ENCODE data around the gene LMTK2.

The LMTK2 gene

DNA sequence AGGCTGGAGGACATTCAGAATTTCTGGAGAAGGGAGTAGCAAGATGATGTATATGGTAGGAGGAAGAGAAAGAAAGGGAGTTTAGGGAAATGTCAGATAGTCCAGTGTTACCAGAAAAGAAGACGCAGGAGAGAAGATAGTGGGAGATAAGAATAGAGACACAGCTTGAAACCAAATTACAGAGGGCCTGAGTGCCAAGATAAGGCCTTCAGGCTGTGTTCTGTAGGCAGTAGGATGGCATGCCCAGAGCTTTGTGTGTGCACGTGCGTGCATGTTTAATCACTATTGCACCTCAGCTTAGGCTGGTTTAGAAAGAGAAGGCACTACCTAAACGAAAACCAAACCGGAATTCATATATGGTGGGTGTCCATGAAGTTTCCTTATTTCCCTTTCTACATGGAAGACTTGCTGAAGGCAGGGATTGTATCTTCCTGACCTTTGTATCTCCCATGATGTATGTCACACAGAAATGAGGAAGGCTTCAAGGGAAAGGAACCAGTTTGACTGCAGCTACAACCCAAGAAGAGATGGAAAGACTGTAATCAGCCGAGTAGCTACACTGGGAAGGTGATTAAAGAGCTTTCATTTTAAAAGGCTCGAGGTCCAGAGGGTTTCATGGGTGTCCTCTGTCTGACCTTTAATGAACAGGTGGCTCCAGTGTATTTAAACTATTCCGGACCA lies 68.7 kb downstream of the LMTK2 start:
- DNase-seq (ENCODE audit: extremely low read depth, low read depth) = no peak
- TF ChIP-seq, protein P1, sequence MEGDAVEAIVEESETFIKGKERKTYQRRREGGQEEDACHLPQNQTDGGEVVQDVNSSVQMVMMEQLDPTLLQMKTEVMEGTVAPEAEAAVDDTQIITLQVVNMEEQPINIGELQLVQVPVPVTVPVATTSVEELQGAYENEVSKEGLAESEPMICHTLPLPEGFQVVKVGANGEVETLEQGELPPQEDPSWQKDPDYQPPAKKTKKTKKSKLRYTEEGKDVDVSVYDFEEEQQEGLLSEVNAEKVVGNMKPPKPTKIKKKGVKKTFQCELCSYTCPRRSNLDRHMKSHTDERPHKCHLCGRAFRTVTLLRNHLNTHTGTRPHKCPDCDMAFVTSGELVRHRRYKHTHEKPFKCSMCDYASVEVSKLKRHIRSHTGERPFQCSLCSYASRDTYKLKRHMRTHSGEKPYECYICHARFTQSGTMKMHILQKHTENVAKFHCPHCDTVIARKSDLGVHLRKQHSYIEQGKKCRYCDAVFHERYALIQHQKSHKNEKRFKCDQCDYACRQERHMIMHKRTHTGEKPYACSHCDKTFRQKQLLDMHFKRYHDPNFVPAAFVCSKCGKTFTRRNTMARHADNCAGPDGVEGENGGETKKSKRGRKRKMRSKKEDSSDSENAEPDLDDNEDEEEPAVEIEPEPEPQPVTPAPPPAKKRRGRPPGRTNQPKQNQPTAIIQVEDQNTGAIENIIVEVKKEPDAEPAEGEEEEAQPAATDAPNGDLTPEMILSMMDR (IDR thresholded peaks at IDR 0.05; ENCODE audit: low read depth, low read length) = no peak

DNA sequence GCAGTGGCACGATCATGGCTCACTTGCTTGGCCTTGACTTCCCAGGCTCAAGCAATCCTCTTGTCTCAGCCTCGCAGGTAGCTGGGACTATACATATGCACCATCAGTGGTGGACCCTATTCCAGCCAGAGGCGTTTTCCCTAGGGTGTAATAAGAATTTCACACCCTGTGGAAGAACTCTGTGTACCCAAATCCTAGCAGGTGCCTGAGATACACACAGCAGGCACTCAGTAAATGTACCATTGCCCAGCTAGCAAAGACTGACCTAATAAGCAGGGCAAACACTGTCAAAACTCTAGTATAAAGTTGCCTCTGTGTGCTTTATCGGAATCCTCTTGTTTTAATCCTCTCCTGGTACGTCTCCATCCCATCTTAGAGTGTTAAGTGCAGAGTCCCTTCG lies 70.9 kb downstream of the LMTK2 start:
- DNase-seq (ENCODE audit: extremely low read depth, low read depth) = no peak
- TF ChIP-seq, protein P1 (IDR thresholded peaks at IDR 0.05; ENCODE audit: low read depth, low read length) = no peak

DNA sequence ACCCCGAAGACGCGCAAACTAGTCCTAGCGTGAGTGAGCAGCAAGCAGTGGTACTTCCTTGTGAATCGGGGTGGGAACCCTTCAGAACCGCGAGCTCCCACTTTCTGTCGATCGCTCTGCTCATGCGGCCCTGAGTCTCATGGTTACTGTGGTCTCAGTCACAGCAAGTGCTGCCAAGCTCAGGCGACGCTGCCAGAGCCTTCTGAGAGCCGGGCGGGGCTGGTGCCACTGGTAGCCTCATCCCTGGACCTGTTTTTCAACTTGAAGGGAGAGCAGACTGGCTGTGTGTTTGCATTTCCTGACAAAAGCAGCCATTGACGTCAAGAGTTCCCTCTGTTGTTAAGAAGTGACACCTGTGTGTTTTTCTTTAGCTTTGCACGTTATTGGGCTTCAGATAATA lies 71.7 kb downstream of the LMTK2 start:
- no peak for DNase-seq (ENCODE audit: extremely low read depth, low read depth)
- TF ChIP-seq, protein P1 (IDR thresholded peaks at IDR 0.05; ENCODE audit: low read depth, low read length) = no peak

DNA sequence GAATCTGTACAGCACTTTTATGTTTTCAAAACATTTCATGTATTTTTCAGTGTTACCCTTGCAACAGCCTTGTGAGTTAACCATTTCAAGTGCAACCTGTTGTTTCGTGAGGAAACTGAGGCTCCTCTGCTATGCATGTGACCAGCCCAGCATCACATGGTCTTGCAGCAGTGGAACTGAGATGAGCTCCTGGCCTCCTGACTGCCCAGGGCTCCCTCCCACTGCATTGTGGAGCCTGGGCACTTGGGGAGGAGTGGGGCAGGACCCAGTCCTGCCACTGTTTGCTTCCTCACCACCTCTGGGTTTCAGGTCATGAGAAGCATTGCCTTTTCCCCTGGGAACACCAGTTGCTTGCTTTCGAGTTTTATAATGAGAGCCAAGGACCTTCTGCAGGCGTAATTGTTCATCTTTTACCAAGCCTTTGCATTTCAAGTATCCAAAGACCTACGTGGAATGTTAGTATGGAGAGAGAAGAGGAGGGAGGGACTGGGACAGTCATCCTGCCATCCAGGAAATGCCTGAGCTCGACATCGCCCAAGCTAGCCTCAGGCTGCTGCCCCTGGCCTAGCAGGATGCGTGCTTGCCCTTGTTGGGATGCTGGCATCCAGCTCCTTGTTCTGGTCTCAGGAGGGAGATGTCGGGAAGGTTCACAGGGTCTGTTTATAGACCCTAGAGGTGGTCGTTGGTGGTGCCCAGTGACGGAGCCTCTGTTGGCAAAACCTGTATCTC lies 72.3 kb downstream of the LMTK2 start:
- no peak for DNase-seq (ENCODE audit: extremely low read depth, low read depth)
- TF ChIP-seq, protein P1 (IDR thresholded peaks at IDR 0.05; ENCODE audit: low read depth, low read length) = no peak

DNA sequence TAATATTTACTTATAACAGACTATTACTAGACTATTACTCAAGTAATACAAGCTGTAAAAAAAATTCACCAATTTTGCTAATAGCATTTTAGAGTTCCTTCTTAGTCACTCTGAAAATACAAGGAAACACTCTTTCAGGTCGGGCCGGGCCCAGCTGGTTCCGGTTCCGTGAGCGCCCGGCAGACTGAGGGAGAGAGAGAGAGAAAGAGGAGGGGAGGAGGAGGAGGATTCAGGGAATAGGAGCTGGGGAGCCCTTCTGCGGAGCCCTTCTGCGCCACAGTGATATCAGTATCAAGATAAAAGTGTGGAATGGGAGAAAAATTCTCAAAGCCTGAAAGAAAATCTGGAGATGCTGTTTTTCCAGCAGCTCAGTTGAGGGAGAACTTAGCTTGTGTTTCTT lies 74.1 kb downstream of the LMTK2 start:
- TF ChIP-seq, protein P1 (IDR thresholded peaks at IDR 0.05; ENCODE audit: low read depth, low read length) = no peak

DNA sequence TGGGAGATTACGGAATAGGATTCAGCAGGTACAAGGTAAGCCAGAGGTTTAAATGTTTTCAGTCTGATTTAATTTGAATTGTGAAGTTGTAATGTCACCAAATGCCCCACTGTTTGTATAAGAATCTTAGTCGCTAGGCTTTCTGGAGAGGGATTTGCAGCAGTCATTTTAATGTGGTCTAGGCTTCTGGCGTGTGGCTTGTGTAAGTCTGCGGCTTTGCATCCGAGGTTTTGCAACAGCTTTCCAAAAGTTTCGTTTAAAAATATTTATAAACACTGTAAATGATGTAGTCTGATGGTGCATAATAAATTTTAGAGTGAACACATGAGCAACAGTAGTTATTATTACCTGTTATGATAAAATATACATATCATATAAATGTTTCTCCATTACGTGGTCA lies 78.4 kb downstream of the LMTK2 start:
- no peak for DNase-seq (ENCODE audit: extremely low read depth, low read depth)
- TF ChIP-seq, protein P1 (IDR thresholded peaks at IDR 0.05; ENCODE audit: low read depth, low read length) = no peak

More for the DNA sequence above, 74.1 kb downstream of the LMTK2 start:
- no peak for DNase-seq (ENCODE audit: extremely low read depth, low read depth)

DNA sequence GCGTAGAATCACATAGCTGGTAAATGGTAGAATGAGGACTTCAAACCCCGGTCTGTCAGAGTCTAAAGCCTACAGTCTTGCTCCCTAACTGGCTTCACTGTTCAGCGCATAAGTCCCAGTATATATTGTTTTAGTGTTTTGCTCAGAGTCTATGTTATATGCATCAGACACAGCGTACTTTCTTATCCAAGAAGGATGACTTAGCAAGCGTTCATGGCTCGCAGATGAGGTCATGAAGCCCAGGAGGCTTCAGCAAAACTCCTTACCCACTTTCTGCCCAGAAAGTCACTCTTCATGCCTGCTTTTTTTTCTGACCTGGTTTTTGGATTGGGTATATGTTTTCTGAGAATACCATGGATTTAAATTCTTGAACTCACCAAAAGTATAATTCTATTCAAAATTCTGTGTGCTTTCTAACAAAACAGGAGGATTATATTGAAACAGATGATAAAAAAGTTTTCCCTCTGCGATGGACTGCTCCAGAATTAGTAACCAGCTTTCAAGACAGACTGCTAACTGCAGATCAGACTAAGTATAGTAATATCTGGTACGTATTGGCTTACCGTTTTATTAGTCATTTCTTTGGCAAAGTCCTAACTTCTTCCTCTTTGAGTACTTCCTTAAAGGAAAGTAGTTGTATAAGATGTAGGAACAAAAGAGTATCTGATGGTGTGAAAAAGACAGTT lies 79.9 kb downstream of the LMTK2 start:
- TF ChIP-seq, protein P1 (IDR thresholded peaks at IDR 0.05; ENCODE audit: low read depth, low read length) = no peak

More for the DNA sequence above, 79.9 kb downstream of the LMTK2 start:
- no peak for DNase-seq (ENCODE audit: extremely low read depth, low read depth)
